Right renal pelvis (tissue), 4 donors: ENCODE data around the gene TACSTD2. TPM values are rescaled to one million over a fixed set of nuclear protein-coding genes. Genes with fewer than 3 reads are reported as not detected.
"Not testable (repeated sequence)": the region's sequence is repeated elsewhere in the genome, so short reads cannot be mapped to it uniquely, and the experiment has no call there.

Experiments
- DNase-seq, 4 donors: peaks; one replicate each; pipeline ENCODE4 v3.0.0-alpha.2; 2013; ENCODE audit warnings: low read depth in 4 of 4, low spot score in 3 of 4, missing footprints in 1 of 4
- polyA plus RNA-seq, 4 donors: library from polyadenylated mRNA; unstranded; fragments of 120-200 nt; gene quantifications; one replicate each; pipeline ENCODE4 v1.2.1, GENCODE V29; 2013; ENCODE audit not compliant: insufficient read length in 4 of 4

TACSTD2 gene, protein sequence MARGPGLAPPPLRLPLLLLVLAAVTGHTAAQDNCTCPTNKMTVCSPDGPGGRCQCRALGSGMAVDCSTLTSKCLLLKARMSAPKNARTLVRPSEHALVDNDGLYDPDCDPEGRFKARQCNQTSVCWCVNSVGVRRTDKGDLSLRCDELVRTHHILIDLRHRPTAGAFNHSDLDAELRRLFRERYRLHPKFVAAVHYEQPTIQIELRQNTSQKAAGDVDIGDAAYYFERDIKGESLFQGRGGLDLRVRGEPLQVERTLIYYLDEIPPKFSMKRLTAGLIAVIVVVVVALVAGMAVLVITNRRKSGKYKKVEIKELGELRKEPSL
- polyA plus RNA-seq: 10 to 100 TPM; 28.8 to 63.2 (median 36.8) TPM

DNA sequence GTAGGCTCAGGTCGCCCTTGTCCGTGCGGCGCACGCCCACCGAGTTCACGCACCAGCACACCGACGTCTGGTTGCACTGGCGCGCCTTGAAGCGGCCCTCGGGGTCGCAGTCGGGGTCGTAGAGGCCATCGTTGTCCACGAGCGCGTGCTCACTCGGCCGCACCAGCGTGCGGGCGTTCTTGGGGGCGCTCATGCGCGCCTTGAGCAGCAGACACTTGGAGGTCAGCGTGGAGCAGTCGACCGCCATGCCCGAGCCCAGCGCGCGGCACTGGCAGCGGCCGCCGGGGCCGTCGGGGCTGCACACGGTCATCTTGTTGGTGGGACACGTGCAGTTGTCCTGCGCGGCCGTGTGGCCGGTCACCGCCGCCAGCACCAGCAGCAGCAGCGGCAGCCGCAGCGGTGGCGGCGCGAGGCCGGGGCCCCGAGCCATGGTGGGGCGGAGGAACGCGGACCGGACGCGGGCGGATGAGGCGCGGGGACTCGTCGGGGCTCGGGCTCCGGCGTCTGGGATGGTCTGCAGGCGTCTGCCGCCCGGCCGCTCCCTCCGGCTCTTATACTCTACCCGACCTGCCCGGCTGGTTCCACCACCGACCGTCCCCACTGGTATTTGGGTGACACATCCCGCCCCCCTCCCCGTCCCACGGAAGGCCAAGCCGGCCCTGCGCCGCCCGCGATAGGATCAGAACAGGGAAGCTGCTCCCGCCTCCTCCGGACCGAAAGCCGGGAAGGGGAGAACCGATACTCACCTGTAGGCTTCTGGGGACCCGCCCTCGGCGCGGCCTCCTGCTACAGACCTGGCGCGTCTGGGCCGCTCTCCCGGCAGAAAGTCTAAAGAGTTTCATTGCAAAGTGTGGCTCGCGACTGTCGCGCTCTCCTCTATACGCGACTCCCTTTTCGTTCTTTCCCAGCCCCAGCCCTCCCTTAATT lies at the start of gene TACSTD2:
Gene TACSTD2, minus strand, starts transcription at position 526 of the 927 bp plus-strand sequence. Its CDS starts 96 bp downstream, at position 430.
- DNase-seq: no peak

DNA sequence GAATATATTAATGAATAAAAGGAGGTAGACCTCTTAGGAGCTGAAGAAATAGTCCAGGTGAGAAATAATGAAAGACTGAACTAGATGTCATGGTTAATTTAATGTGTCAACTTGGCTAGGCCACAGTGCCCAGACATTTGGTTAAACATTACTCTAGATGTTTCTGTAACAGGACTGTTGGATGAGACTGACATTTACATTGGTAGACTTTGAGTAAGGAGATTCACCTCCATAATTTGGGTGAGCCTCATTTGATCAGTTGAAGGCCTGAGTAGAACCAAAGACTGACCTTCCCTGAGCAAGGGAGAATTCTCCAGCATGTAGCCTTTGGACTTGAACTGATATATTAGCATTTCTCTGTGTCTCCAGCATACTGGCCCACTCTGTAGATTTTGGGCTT lies 49.2 kb upstream of the TACSTD2 start:
- no peak for DNase-seq

DNA sequence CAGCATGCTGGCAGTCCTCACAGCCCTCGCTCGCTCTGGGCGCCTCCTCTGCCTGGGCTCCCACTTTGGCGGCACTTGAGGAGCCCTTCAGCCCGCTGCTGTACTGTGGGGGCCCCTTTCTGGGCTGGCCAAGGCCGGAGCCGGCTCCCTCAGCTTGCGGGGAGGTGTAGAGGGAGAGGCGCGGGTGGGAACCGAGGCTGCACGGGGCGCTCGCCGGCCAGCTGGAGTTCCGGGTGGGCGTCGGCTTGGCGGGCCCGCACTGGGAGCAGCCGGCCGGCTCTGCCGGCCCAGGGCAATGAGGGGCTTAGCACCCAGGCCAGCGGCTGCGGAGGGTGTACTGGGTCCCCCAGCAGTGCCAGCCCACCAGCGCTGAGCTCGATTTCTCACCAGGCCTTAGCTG lies 46.2 kb upstream of the TACSTD2 start:
- DNase-seq: not testable (repeated sequence)

DNA sequence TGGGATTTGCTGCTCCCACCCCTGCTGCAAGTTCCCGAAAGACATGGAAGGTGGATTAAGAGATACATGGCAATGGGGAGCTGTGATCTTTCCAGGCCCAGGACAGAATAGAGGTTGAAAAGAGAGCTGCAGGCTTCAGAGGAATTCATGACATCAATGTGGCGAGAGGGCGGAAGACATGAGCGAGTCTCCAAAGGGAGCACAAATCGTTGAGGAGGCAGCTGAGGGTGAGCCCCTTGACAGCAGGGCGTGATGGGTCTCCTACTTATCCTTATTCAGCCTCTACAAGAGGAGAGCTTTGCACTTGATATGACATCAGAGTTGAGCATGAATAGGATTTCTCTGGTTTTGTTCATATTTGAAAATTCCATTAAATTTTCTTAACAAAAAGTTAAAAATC lies 45.5 kb upstream of the TACSTD2 start:
- no peak for DNase-seq

DNA sequence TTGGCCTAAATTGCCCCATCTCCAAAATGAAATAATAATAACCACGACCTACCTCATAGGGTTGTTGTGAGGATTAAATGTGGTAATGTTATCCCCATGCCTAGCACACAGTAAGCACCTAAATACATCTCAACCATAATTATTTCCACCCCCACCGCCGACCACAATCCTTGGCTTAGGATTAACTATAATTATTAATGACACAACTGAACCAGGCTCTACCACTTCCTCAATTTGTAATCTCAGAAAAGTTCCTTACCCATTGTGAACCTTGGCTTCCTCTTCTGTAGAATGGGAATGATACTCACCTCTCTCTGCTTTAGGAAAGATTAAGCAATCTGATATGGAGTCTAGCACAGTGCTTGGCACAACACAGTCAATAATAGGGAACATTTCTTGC lies 44.3 kb upstream of the TACSTD2 start:
- DNase-seq: no peak

DNA sequence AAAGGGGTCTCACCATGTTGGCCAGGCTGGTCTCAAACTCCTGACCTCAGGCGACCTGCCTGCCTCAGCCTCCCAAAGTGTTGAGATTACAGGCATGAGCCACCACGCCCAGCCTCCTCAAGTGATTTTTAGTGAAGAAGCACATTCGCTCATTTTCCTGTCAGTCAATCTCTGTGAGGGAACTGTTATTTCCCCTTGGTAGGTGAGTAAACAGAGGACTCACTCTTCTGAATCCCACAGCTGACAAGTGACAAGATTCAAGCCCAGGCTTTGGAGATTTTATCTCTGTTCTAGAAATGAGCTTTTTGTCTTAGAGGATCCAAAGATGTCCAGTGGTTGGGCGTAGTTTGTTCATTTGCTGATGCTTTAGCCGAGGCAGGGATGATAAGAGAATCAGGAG lies 43.9 kb upstream of the TACSTD2 start:
- DNase-seq: no peak

DNA sequence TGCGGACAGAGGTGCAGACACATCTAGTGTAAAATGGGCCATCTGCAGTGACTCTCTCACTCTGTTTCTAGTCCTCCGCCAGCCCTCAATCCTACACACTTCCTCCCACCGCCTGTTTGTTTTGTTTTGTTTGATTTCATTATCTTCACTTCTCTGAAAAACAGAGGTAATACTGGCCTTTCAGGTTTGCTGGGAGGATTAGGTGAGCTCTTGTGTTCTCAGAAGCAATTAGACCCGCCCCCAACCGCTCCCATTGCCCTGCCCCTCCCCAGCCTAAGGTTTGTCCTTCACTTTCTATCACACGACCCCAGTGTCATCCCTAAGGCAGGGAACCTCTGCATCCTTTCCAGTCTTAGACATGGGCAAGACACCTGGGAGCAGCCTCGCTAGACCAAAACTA lies 43.2 kb upstream of the TACSTD2 start:
- DNase-seq: no peak

DNA sequence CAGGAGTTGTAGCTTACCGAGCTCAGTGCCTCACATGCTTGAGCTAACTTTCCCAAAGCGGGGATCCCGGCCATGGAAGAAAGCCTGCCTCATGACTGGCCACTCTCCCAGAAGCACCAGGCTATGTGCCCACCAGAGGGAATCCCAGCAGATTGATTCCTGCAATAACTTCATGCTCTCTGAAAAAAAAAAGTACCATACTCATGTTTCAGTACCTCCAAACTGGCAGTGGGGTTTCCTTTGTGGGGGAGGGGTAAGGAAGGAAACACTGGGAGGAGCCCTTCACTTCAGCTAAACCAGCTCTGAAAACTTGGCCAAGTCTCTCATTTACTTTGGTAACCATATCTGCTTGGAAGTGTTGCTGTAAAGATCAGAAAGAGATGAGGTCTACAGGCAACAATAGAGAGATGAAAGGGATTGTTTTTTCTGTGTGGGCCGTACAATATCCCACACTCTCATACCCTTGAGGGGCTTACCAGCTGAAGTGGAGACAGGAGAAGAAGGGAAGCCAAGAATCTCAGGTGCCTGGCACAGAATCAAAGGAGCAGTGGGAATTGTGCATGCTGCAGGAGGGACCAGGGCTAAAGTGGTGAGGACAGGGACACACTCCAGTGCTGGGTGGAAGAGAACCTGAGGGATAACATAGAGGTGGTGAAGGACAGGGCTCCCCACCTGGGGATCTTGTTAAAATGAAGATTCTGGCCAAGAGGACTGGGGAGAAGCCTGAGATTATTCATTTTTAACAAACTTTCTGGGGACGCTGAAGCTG lies 42.4 kb upstream of the TACSTD2 start:
- peak in 1 of 4 donors; percentile 14 for DNase-seq

DNA sequence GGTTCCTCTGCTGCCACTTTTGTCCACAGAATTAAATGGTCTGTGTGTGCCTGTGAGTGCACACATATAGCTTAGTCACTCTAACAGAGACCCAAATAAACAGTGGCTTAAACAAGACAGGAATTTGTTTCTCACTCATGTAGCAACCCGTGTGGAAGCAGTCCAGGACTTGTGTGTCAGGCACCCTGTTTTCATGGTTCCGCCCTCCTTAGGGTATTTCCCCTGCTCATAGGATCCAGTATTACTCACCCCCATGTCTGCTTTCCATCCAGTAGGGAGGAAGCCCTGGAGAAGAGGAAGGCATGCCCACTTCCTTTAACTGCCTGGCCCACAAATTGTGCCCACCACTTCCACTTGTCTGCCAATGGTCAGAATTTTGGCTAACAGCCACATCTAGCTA lies 41.3 kb upstream of the TACSTD2 start:
- DNase-seq: no peak

DNA sequence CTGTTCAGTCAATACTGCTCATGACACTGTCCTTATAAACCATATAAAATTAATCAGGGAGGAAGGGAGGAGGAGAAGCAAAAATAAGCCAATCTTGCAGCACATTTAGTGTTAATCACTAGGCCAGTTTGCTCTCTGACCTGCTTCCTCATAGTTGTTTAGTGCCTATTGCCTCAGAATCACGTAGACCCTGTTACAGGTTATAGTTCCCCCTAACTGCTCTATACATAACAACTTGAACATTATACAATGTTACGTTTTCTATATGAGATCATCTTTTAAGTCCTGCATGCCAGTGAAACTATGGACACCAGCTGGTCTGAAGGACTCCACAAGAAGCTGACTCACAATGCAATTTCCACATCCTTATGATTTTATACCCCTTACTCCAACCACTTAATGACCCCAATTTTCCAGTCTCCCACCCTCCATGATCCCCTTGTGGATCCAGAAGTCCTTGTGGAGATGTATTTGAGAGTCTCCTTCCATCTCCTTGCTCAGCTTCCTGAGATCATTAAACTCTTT lies 34.9 kb upstream of the TACSTD2 start:
- no peak for DNase-seq

DNA sequence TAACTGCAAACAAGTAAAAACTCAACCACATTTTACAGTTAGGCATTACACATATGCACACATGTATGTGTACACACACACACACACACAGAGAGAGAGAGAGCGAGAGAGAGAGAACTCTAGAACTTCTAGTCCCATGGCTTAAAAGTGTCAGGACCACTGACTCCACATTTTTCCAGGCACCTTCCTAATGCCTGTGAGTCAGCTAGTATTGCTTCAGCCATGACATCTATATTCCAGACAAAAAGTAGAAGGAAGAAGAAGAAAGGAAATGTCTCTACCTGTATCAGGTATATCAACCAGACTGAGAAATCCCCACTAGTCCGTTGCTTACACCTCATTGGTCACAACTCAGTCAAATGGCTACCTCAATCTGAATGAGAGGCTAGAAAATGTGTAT lies 31.9 kb upstream of the TACSTD2 start:
- DNase-seq: no peak

DNA sequence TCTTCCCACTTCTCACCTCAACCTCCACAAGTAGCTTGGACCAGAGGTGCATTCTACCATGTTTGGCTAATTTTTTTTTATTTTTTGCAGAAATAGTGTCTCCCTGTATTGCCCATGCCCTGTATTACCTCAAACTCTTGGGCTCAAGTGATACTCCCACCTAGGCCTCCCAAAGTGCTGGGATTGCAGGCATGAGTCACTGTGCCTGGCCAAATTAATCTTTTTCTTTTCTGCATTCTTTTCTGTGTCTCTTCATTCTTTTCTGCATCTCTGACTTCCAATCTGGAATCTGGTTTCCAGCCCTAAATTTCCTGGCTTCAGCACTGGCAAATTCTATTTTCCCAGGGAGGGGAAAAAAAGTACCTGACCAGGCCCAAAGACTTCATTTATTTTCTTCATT lies 31.2 kb upstream of the TACSTD2 start:
- DNase-seq: no peak

DNA sequence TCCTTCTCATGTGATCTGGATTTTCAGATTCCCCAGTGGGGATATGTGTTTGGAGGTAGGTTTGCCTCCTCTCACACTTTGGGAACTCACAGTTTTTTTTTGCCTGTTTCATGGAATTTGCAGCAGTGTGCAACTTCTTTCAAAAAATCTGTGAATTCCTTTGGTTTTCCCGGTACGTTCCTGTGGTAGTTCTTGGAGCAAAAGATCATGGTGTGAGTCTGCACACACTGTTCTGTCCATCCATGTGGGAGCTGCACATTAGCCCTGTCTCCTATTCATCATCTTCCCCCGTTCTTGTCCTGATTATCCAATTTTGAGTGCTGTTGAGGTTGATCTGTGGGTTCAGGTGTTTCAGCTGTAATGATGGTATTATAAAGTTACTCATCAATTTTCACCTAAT lies 30.3 kb upstream of the TACSTD2 start:
- DNase-seq: no peak

DNA sequence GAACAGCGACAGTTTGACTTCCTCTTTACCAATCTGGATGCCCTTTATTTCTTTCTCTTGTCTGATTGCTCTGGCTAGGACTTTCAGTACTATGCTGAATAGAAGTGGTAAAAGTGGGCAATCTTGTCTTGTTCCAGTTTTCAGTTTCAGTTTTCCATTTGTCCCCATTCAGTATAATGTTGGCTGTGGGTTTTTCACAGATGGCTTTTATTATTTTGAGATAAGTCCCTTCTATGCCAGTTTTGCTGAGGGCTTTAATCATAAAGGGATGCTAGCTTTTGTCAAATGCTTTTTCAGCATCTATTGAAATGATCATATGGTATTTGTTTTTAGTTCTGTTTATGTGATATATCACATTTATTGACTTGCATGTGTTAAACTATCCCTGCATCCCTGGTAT lies 24.9 kb upstream of the TACSTD2 start:
- not testable (repeated sequence) for DNase-seq

DNA sequence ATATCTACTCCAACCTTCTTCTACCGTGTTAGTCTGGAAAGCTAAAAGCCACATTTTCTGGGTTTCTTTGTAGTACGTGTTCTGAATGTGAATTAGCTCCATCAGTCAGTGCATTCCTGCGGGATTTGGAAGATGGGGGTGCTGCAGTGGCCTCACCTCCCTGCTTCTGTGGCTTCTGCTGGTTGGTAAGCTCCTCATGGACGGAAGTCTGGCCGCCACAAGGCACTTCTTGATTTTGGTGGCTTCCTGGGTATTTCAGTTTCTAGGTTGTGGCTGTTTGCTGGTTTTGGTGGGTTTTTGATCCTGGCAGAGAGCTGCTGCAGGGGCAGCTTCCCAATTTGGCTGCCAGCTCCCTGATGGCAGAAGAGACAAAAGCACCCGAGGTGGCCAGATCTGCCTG lies 20.9 kb upstream of the TACSTD2 start:
- no peak for DNase-seq

DNA sequence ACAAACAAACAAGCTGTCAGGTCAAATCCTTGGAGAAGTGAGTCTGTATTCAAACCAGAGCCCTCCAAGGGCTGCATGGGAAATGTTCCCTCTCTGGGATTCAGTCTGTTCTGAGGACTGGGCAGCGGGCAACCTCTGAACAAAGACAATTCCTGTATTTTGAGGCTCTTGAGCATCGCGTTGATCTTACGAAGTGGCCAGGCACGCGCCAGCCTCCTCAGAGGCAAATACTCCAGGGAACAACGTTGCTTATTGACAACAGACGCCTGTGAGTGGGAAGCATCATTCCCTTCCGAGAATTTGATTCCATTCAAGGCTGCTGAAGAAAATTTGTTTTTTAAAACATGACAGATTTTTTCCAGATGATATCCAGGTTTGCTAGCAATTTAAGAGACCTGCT lies 20.0 kb upstream of the TACSTD2 start:
- DNase-seq: no peak

DNA sequence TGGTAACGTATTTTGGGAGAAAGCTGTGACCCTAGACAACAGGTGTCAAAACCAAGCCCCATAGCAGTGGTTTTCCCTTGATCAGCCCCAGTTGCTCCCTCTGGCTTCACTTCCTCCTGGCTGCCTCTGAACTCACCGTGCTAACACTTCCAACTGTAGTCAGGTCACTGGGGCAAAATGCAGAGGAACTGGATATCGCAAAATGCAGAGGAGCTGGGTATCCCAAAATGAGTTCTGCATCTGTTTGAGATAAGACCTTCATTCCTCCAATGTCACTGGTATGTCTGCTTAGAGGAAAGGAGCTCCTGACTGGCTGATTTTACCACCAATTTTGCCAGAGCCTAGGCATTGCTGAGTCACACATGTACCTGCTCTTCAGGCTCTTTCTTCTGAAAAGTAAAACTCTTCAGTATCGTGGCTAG lies 19.6 kb upstream of the TACSTD2 start:
- no peak for DNase-seq

DNA sequence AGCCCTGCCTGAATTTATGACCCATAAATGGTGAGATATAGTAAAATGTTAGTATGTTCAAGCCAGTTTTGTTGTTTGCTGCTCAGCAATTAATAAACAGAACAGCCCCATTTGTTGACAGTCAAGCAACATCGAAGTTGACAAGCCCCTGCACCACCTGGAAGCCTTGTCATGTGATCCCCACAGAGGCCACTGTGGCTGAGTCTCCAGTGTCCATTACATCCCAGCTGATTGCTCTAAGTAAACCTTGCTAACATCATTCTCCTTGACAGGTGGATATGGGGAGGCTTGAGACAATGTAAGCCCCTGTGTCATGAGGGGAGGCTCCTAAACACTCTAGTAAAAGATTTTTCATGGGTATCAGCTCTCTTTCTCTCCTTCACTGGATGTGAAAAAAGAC lies 17.5 kb upstream of the TACSTD2 start:
- no peak for DNase-seq

DNA sequence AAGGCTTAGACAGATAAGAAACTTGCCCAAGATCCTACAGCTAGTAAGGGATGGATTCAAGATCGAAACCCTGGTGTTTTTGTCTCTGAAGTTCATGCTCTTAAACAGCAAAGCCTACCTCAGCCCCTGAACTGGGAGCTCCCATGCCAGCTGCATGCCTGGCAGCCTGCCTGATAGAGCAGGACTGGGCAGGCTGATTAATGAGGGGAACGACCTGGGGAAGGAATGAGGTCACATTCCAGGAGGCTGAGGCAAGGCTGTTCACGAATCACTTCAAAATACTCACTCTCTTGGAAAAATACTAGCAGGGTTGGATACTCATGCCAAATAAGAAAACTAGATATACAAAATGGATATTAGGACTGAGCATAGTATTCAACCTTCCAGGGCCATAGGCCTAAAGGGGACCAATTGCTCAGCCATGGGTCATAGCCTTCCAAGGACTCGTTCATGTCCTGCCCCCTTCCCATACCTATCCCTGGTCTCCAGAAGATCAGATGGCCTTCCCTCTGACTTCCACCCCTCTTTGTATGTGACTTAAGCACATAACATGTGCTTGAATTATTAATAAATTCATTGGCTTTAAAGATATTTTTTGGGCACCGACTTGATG lies 15.6 kb upstream of the TACSTD2 start:
- peak in 2 of 4 donors; percentile 70 to 77 for DNase-seq

DNA sequence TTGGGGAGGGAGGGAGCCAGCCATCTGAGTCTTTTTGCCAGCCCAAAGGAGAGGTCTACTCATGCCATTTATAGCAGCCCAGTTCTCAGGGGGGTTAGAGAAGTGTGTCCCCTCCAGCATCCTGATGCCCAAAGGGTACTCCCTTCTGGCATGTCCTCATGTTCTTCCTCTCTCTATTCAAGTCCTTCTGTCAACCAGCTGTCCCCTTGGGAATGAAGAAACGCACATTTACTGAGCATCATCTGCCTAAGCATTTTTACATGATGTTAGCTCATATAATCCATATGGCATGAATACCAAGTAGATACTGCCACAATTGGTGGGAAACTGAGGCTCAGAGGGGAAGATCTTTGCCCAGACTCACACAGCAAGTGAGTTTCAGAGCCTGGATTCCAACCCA lies 14.8 kb upstream of the TACSTD2 start:
- DNase-seq: no peak
